Esophagus squamous epithelium (tissue), 4 donors: Measurements from ENCODE around the gene TMEM182.

Experiments used
- CTCF ChIP-seq, 6 experiments: fragments of 450-650 bp in 4 of 6; fragments of 200-600 bp in 2 of 6; sonication (generic) in 2 of 6; IDR thresholded peaks; one replicate each; pipeline ENCODE4 v1.5.1; 2016 to 2019; ENCODE audit warnings: antibody characterized with exemption in 6 of 6, mild to moderate bottlenecking in 4 of 6, moderate library complexity in 4 of 6
- POLR2A ChIP-seq, 4 donors: fragments of 450-650 bp; IDR thresholded peaks; one replicate each; pipeline ENCODE4 v1.6.1; 2017; ENCODE audit warnings: antibody characterized with exemption in 4 of 4, mild to moderate bottlenecking in 4 of 4, moderate library complexity in 3 of 4

DNA sequence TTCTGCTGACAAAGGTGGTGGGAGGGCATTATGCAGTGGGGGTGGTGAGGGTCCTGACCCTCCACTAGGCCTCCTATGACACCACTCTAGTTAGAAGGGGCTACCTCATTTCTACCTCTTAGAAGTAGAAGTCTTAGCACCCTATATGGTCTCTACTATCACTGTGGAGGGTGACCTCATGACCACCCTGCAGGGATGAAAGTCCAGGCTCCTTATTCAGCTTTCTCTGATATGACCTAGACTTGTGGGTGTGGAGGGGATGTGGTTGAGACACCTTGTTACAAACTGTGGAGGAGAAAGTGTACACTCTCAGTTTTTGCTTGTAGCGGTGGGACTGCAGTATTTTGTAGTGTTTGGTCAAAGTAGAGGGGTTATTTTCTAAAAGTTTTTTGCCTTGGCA is 18.6 kb downstream of the TMEM182 start:
- TF ChIP-seq CTCF (IDR thresholded peaks at IDR 0.05) (no peak), POLR2A (IDR thresholded peaks at IDR 0.05) (no peak)
